HepG2 (cell line): ENCODE results near the gene BIRC3. TPM values are rescaled to one million over a fixed set of nuclear protein-coding genes. Genes with fewer than 3 reads are reported as not detected.

Experiments used
- ARID4A ChIP-seq: sonication (generic); formaldehyde crosslinking; IDR thresholded peaks from 2 replicates; pipeline ENCODE4 v1.5.0; 2020; ENCODE audit warnings: mild to moderate bottlenecking, missing genetic modification reagents, borderline replicate concordance
- ATF2 ChIP-seq: sonication (generic); formaldehyde crosslinking; IDR thresholded peaks from 2 replicates; pipeline ENCODE4 v1.4.0; 2020; ENCODE audit warnings: missing genetic modification reagents
- FOXO4 ChIP-seq: sonication (generic); formaldehyde crosslinking; conservative IDR thresholded peaks from 2 replicates; pipeline ENCODE4 v1.8.1; 2023; ENCODE audit warnings: missing genetic modification reagents
- GATAD2A ChIP-seq: IDR thresholded peaks from 2 replicates; pipeline ENCODE4 v1.6.1; 2016
- GZF1 ChIP-seq: sonication (generic); formaldehyde crosslinking; IDR thresholded peaks from 2 replicates; pipeline ENCODE4 v1.5.1; 2020; ENCODE audit warnings: mild to moderate bottlenecking, missing genetic modification reagents
- HDAC6 ChIP-seq: fragments of 200-600 bp; sonication (generic); IDR thresholded peaks from 2 replicates; pipeline ENCODE4 v1.7.0; 2017; ENCODE audit warnings: mild to moderate bottlenecking, antibody characterized with exemption, low read length, low read depth
- MATR3 ChIP-seq: sonication (generic); formaldehyde crosslinking; IDR thresholded peaks from 2 replicates; pipeline ENCODE4 v1.4.0; 2020; ENCODE audit warnings: missing genetic modification reagents
- NFE2L2 ChIP-seq: fragments of 150-350 bp; IDR thresholded peaks from 2 replicates; pipeline ENCODE4 v1.6.1; 2014; ENCODE audit warnings: low read length
- NFKBIZ ChIP-seq: IDR thresholded peaks from 2 replicates; pipeline ENCODE4 v1.6.1; 2018; ENCODE audit warnings: missing genetic modification reagents, missing compliant biosample characterization
- RARG ChIP-seq: sonication (generic); formaldehyde crosslinking; IDR thresholded peaks from 2 replicates; pipeline ENCODE4 v1.4.0; 2020; ENCODE audit warnings: low read depth, mild to moderate bottlenecking, missing genetic modification reagents
- ZBTB38 ChIP-seq: sonication (generic); formaldehyde crosslinking; IDR thresholded peaks from 2 replicates; pipeline ENCODE4 v1.5.1; 2020; ENCODE audit warnings: mild to moderate bottlenecking, missing genetic modification reagents
- ZFX ChIP-seq: sonication (generic); formaldehyde crosslinking; IDR thresholded peaks from 2 replicates; pipeline ENCODE4 v1.4.0; 2020; ENCODE audit warnings: mild to moderate bottlenecking, low read depth, missing genetic modification reagents, moderate library complexity
- ZNF281 ChIP-seq: sonication (generic); formaldehyde crosslinking; IDR thresholded peaks from 2 replicates; pipeline ENCODE4 v1.4.0; 2020; ENCODE audit warnings: missing genetic modification reagents, borderline replicate concordance
- ZNF460 ChIP-seq: sonication (generic); formaldehyde crosslinking; IDR thresholded peaks from 2 replicates; pipeline ENCODE4 v1.5.1; 2020; ENCODE audit warnings: missing genetic modification reagents, mild to moderate bottlenecking, borderline replicate concordance
- ZNF569 ChIP-seq: sonication (generic); formaldehyde crosslinking; IDR thresholded peaks from 2 replicates; pipeline ENCODE4 v1.5.0; 2020; ENCODE audit warnings: mild to moderate bottlenecking, missing genetic modification reagents, moderate library complexity, borderline replicate concordance
- ZNF639 ChIP-seq: conservative IDR thresholded peaks from 2 replicates; pipeline ENCODE4 v1.6.1; 2018; ENCODE audit warnings: missing genetic modification reagents
- ZNF7 ChIP-seq: IDR thresholded peaks from 2 replicates; pipeline ENCODE4 v1.6.1; 2016; ENCODE audit warnings: missing biosample characterization, missing genetic modification reagents
- ZSCAN30 ChIP-seq: sonication (generic); formaldehyde crosslinking; IDR thresholded peaks from 2 replicates; pipeline ENCODE4 v1.5.0; 2020; ENCODE audit warnings: mild to moderate bottlenecking, missing genetic modification reagents
- polyA plus RNA-seq, 8 experiments: library from polyadenylated mRNA; depleted of rRNA in 3 of 8; stranded (reverse) in 7 of 8; unstranded in 1 of 8; fragments of >200 nt; fragmentation: Illumina TruSeq in 4 of 8; extraction: Trizol in 4 of 8; gene quantifications; 2 replicates each; pipeline versions ENCODE4 v1.2.1 to v1.2.3, GENCODE V29; 2011 to 2016; ENCODE audit warnings: low read depth in 4 of 8, missing spikeins in 1 of 8, mixed read lengths in 1 of 8; ENCODE audit not compliant: insufficient read depth in 1 of 8
- total RNA-seq, 5 experiments: library from RNA; depleted of rRNA; stranded (reverse); fragments of >200 nt; fragmentation: Illumina TruSeq; extraction: Trizol; gene quantifications; 2 replicates each; pipeline ENCODE4 v1.2.3, GENCODE V29; 2016; ENCODE audit warnings: low read depth in 1 of 5

The BIRC3 gene
- total and polyA plus RNA-seq, 2 of the 13 experiments (the other 11 are each of a cell fraction or from before 2014, with no cell fraction given) = 0.41 to 4.2 TPM

- TF ChIP-seq NFE2L2 (no peak), GZF1 (CRISPR knock-in tag) (peak; percentile 88; the same call in 1 of the 2 replicates), ZNF281 (no peak), GATAD2A (CRISPR knock-in tag) (0 out of 2 replicates have a peak, but pooled peaks have one; percentile 3), RARG (CRISPR knock-in tag) (peak; percentile 84; the same call in 1 of the 2 replicates), ZNF569 (CRISPR knock-in tag) (no peak), ATF2 (peak; percentile 99), ZSCAN30 (CRISPR knock-in tag) (no peak), HDAC6 (no peak), FOXO4 (CRISPR knock-in tag) (no peak), ZBTB38 (CRISPR knock-in tag) (peak; percentile 50; the same call in 1 of the 2 replicates), ZNF639 (CRISPR knock-in tag) (peak; percentile 77; the same call in 1 of the 2 replicates), ZNF7 (no peak), NFKBIZ (no peak), MATR3 (CRISPR knock-in tag) (no peak), ARID4A (CRISPR knock-in tag) (peak; percentile 94), ZNF460 (CRISPR knock-in tag) (no peak; the same call in 1 of the 2 replicates), ZFX (peak; percentile 93)
Observed at GRCh38 chr11:102346748-102347461, 29.6 kb downstream of the BIRC3 start, which contains the start of gene BIRC2 (continued).
